ENCODE data around the gene SLC35A3. TPM values are rescaled to one million over a fixed set of nuclear protein-coding genes. Genes with fewer than 3 reads are reported as not detected.

SLC35A3 gene
- total and polyA plus RNA-seq, 9 of the 15 experiments (the other 6 are each of a cell fraction or from before 2014, with no cell fraction given): 3.5 to 21.7 (median 13.2) TPM

- TF ChIP-seq RREB1 (CRISPR knock-in tag; IDR thresholded peaks at IDR 0.05) (no peak), HSF4 (CRISPR knock-in tag; IDR thresholded peaks at IDR 0.05; ENCODE audit: borderline replicate concordance) (no peak), ZNF232 (CRISPR knock-in tag; IDR thresholded peaks at IDR 0.05) (no peak), NR2C1 (IDR thresholded peaks at IDR 0.05) (no peak), NR2C1 (tag; IDR thresholded peaks at IDR 0.05) (no peak), RBM25 (IDR thresholded peaks at IDR 0.05; ENCODE audit: low read depth, low read length, severe bottlenecking) (no peak), NFXL1 (CRISPR knock-in tag; IDR thresholded peaks at IDR 0.05) (no peak), ZNF655 (CRISPR knock-in tag; IDR thresholded peaks at IDR 0.05) (no peak), E2F4 (CRISPR knock-in tag; IDR thresholded peaks at IDR 0.05; ENCODE audit: low read depth) (no peak), U2AF2 (optimal IDR thresholded peaks at IDR 0.05; ENCODE audit: low read depth, low read length) (no peak)
Observed at GRCh38 chr1:100053119-100053518, 83.3 kb downstream of the SLC35A3 start (continued).
